Measurements from ENCODE around the gene EEF1A2.

EEF1A2 gene

GRCh38 chr20:63498960-63499337 is at the start of gene EEF1A2:
Gene EEF1A2, minus strand, starts transcription at chr20:63499083. Its CDS starts 1,320 bp downstream, at chr20:63497763.
- DNase-seq = no peak

GRCh38 chr20:63548542-63548941 is 49.7 kb upstream of the EEF1A2 start:
- no peak for DNase-seq

DNA sequence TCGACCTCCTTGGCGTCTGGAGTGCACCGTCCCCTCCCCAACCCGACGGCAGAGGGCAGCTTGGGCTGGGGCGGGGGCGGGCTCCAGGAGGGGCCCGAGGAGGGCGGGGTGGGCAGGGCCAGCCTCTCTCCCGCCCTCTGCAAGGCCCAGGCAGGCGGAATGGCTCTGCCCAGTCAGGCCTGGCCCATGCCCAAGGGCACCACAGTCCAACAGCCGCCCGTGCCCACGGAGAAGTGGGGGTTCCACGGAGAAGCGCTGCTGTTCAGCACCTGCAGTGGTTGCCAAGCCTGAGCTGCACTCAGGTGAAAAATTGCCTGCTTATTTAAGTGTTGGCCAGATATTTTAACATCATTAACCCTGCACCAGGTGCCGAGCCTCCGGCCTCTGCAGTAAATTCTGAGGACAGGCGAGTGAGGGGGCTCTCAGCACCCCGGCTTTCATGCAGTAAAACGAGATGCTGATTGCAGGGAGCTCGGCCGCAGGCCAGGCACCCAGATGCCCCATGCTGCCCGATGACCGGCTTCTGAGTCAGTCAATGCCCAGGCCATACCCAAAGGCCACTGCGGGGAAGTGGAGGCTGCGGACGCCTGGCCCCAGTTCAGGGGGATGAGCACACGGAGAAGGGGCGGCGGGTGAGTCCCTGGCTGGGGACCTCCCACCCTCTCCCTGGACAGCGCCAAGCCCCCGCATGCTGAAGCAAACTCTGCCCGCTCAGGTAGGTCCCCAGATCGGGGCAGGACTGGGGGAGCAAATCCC is 49.0 kb upstream of the EEF1A2 start, which contains the start of gene SRMS:
Gene SRMS (minus strand): TSS at position 25 of the 756 bp plus-strand sequence. CDS start 286 bp downstream, outside the sequence.
- no peak for DNase-seq

DNA sequence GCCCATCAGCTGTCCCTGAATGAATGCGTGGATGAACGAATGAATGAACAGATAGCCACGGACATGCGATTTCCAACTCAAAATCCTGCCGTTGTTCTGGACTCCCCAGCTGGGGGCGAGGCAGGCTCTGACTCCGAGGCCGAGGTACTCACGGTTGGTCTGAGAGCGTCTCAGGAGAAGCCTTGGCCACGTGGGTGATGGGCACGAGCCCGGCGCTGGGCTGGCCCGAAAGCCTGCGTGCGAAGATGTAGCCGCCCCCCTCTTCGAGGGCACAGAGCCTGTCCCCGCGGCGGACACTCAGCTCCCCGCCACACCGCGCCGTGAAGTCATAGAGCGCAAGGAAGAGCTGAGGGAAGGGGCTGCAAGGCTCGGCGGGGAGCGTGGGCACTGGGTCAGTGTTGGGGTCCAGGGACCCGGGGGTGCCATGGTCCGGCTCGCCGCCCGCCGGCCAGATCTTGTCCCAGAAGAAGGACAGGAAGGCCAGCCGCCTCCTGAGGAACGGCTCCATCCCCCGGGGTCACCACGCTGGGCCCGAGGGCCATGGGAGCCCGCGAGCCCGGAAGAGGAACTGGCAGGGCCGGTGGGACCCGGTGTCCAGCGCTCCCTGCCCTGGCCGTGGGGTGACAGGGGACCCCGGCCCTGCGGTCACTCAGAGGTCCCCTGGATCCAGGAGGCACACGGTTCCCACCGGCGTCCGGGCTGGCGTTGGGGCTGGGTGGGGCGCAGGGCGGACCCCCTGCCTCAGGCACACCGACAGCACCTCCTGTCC is 48.3 kb upstream of the EEF1A2 start:
- DNase-seq = no peak

GRCh38 chr20:63546256-63546955 is 47.5 kb upstream of the EEF1A2 start:
- DNase-seq = no peak

DNA sequence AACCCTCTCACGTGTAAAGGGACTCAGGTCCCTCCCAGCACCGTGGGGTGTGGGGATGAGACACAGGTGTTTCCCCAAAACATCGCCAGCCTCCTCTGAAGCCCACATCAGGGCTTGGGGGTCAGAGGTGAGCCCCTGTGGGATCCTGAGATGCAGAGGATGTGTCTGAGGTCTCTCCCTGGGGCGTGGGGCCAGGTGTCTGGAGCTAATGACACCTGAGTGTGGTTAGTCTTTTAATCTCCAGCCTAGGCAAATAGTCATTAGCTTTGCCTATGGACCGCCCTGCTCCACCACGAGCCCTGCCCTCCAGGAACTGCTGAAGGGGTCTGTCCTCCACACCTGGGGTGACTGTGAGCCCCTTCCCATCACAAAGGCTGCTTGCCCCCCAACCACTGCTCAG is 46.9 kb upstream of the EEF1A2 start:
- DNase-seq = no peak

- no peak for DNase-seq
Observed at GRCh38 chr20:63544958-63545516, 46.2 kb upstream of the EEF1A2 start.

GRCh38 chr20:63544241-63544957 is 45.5 kb upstream of the EEF1A2 start:
- DNase-seq = no peak

GRCh38 chr20:63543733-63544132 is 44.9 kb upstream of the EEF1A2 start:
- DNase-seq = no peak

GRCh38 chr20:63543131-63543530 is 44.2 kb upstream of the EEF1A2 start:
- DNase-seq = no peak

- no peak for DNase-seq
Observed at GRCh38 chr20:63542696-63543095, 43.8 kb upstream of the EEF1A2 start.

DNA sequence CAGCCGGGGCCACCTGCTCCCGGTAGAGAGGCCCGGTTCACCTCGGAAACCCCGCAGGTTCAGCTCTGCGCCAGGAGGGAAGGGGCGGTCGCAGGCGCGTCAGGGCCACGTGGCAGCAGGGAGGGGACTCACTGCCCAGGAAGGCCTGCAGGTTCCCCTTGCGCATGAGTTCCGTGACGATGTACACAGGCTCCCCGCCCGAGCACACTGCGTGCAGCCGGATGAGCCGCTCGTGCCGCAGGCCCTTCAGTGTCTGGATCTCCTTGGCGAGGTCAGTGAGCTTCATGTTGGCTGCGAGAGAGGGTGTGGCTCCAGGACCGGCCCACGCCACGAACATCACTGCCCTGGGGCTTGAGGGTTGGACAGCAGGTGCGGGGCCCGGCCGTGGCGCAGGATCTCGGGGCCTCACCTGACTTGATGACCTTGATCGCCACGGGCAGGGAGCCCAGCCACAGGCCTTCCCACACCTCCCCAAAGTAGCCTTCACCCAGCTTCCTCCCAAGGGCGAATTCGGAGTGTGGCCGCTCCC is 43.2 kb upstream of the EEF1A2 start:
- no peak for DNase-seq

DNA sequence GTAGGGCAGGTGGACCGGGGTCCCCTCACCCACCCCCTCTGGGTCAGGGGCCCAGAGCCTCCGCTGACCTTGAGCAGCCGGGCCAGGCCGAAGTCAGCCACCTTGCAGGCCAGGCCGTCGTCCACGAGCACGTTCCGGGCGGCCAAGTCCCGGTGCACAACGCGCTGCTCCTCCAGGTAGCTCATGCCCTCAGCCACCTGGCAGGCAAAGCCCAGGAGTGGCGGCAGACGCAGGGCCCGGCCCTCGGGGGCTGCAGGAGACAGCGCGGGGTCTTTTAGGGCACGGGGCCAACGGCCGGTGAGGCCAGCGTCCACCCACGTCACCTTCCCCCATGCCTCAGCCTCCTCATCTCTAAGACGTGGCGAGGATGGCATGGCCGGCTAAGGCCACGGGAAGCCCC is 42.5 kb upstream of the EEF1A2 start:
- DNase-seq = no peak

DNA sequence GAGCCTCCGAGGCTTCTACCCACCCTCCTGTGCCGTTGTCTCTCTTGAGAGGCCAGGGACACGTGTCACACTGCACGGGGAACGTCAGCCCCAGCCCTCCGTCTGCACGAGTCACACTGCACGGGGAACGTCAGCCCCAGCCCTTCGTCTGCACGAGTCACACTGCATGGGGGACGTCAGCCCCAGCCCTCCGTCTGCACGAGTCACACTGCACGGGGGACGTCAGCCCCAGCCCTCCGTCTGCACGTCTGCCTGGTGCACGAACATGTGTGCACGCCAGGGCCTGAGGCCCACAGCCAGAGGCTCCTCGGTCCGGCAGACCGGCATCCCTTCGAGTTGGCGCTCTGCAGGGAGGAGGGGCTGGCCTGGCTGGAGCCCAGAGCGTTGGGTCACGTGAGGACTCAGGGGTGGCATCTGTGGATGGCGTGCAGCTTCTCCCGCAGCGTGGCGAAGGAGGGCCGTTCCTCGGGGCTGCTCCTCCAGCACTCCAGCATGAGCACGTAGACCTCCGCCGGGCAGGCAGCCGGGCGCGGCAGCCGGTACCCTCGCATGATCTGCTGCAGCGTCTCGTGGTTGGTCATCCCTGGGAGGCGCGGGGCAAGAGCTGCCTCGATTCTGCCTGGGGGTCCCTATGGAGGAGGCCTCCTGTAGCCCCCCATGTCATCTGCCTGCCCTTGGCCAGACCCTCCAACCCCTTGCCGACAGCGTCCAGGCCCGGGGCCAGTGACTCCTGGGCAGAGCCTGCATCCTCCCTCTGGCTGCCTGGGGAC is 41.7 kb upstream of the EEF1A2 start:
- no peak for DNase-seq

DNA sequence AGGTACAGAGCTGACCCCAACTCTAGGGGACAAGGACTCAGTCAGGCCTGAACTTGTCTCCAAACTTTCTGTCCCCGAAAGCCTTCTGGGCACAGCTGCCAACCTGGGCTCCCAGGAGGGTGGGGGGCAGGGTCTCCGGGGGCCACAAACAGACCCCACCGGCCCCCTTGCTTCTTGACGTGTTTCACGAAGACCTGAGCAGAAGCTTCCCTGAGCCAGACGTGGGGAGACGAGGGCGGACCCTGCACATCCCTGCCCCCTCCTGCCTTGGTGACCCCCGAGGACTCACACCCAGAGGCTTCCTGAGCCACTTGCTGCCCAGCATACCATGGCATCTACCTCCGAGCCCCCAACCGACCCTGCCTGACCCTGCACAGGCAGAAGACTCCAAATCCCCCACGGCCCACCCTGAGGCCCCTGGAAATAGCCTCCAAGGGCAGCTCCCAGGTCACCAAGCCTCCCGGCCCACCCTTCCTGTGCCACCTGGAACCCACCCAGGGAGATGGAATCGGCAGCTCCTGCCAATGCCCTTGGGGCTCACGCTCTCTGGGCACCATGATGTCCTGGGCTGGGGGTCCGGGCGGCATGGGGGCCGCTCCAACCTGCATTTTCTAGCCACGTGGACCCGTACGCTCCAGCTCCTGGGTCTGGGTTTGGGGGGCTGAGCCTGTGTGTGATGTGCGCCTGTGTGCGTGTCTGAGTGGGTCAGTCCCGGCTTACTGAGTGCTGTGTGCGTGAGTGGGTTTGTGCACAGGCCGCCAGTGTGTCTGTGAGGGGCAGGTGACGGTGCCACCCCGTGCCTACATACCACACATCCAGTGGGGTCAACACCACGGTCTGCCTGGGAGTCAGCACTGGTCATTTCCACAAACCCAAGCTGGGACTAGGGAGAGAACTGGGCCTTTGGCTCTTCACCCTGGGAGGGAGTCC is 40.8 kb upstream of the EEF1A2 start:
- DNase-seq = no peak

GRCh38 chr20:63539092-63539430 is 40.2 kb upstream of the EEF1A2 start:
- no peak for DNase-seq

DNA sequence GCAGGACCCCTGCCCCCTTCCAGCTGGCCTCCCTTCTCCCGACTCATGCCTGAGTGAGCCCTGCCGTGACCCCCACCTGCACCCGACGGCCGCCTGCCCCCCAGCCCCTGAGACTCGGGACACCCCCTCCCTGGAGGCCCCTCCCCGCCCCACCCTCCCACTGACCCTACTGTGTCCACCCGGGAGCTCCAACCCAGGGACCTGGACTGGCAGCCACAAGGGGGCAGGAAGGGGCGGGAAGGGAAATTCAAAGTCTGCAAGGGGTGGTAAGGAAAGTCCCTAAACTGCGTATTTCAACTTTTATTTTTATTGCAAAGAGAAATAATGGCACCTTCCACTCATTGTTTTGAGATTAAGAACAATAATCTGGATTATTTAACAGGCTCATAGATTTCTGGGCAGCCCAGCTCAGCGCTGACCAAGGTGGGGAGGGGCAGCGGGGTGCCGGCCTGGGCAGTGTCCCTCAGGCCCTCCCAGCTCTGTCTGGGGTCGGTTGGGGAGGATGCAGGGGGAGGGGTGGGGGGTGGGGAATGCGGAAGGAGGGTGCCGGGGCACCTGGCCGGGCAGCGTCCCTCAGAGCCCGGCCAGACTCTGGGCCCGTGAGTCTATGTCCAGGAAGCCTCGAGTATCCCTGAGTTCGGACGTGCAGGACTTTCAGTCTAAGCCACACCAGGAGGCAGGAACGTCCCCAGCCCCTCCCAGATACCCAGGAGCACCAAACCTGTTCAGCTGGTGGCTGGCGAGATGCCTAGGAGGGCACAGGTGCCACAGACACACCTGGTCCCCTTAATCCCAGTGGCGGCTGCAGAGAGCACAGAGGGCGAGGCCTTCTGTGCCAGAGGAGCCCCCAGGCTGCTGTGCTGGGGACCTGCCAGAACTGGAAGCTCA is 39.6 kb upstream of the EEF1A2 start:
- DNase-seq = no peak

GRCh38 chr20:63537525-63538203 is 38.8 kb upstream of the EEF1A2 start:
- peak; percentile 89 for DNase-seq

GRCh38 chr20:63536997-63537524 is 38.2 kb upstream of the EEF1A2 start, which contains the start of gene PTK6:
Gene PTK6, minus strand, starts transcription at chr20:63537376. Its CDS starts 62 bp downstream, at chr20:63537314.
- no peak for DNase-seq

All from GDM1 (cell line).